Cardiac septum (tissue), 1 donor: ENCODE data around the gene GLIS1. TPM values are rescaled to one million over a fixed set of nuclear protein-coding genes. Genes with fewer than 3 reads are reported as not detected.

Experiments
- DNase-seq: peaks from one replicate; pipeline ENCODE4 v3.0.0-alpha.2; 2020; ENCODE audit warnings: low spot score
- intact Hi-C: fragments of 100-400 bp; cut with DNase I; formaldehyde crosslinking; loops from one replicate; pipeline ENCODE4 v1.14.0; 2022
- total RNA-seq: library from RNA; stranded (reverse); fragmentation: NEBNext Ultra II Directional; extraction: Animal tissue kit (Norgen Biotek cat#: 25700); gene quantifications from one replicate; pipeline ENCODE4 v1.2.1, GENCODE V29; 2021
- donor health status: DM: no; HTN: no; CAD: no.

The GLIS1 gene
- total RNA-seq, 1 donor from 2014 or later, result 0.30 TPM

DNA sequence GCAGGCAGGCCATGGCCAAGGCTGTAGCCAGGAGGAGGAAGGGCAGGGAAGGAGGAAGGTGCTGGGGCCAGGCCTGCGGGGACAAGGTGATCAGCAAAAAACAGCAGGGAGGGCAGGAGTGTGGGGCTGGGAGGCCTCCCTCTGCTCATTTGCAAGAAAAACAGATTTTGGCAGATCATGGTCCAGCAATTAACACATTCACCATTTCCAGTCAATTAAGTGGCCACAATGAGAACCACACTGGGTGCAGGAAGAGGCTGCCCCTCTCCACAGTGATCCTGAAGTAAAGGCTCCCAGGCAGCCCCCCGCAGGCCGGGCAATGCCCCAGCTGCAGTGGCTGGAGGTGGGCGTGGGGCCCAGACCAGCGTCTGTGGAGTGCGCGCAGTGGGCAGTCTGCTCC, 225.1 kb downstream of the GLIS1 start:
- DNase-seq, result no peak

DNA sequence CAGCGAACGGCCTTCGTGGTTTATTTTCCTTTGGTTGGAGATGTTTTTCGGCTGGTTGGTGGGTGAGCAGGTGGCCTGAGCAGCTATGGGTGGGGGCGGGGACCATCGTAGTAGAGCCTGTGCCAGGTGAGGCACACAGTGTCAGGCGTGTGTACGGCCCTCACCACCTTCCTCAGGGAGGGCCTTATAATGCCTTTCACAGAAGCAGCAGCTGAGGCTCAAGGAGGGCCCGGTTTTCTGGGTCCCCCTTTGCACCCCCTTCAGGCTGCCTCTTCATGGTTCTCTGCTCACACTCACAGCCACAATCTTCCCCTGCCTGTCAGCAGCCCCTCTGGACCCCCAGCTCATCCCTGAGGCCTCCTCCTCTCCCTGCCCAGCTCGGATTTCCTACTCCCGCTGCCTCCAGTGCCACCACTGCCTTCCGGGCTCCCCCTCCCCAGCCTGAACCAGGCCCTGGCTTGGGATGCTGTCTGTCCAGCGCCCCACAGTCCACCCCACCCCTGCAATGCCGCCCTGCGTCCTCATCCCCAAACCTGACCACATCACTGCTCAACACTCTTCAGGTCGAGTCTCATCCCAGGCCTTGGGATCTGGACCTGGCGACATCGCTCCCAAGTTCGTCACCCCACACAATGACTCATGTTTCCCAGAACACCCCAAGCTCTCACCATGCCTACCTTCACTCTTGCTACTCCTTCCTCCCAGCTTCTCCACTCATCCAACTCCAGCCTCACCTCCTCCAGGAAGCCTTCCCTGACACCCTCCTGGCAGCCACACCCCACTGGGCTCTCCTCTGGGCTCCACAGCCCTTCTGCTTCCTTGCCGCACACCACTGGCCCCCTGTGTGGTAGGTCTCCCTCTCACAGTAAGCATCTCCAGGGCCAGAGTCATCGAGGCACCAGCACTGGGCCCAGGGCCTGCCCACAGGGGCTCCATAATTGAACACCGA, 225.9 kb downstream of the GLIS1 start:
- no peak for DNase-seq
- intact Hi-C loops, result no loop called here

More for the DNA sequence above, 225.1 kb downstream of the GLIS1 start:
- intact Hi-C loops, result no loop called here

GRCh38 chr1:53511933-53512806, 226.8 kb downstream of the GLIS1 start:
- no peak for DNase-seq
- intact Hi-C loops, result no loop called here

DNA sequence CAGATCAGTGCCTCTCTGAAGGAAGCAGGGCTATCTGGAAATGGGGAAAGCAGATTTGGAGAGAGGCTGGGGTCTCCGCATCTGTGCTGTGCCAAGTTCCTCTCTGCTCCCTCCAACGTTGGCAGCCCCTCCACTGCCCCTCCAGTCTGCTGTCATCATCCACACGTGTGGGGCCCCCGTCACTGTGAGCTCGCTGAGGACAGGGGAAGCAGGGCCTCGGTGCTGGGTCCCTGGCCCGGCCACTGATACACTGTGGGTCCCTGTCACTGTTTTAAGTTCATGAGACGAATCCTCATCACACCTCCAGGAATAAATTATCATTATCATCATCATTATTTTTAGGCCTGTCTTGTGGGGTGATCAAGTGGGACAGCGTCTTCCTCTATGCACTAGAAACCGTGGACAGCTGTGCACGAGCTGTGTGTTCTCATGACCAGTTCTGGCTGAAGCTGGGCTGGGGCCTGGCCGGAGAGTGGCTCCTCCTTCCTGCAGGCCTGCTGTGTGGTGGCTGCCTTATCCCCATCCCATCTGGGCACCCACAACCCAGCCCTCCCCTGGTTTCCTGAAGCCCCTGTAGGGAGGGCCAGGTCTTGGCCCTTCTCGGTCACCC, 227.5 kb downstream of the GLIS1 start:
- intact Hi-C loops, result no loop called here
- DNase-seq, result no peak

- DNase-seq, result no peak
- intact Hi-C loops, result no loop called here
Measured at GRCh38 chr1:53510215-53510614, 228.7 kb downstream of the GLIS1 start.

DNA sequence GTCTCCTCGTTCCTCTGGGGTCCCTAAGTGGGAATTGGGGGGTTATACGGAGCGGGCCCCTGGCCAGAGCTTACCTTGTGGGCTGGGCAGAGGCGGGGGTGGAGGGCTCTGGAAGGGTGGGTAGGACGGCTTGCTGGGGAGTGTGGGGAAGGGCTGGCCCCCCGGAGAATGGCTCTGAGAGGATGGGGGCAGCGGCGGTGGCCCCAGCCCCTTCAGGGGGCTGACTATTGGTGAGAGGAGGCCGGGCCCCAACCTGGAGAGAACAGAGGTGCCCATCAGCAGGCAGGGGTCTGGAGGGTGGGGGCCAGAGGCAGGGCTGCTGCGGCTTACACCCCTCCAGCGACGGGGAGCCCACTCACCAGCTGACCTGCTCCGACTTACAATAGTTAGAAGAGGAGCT, 229.2 kb downstream of the GLIS1 start:
- DNase-seq, result no peak
- intact Hi-C loops, result no loop called here

DNA sequence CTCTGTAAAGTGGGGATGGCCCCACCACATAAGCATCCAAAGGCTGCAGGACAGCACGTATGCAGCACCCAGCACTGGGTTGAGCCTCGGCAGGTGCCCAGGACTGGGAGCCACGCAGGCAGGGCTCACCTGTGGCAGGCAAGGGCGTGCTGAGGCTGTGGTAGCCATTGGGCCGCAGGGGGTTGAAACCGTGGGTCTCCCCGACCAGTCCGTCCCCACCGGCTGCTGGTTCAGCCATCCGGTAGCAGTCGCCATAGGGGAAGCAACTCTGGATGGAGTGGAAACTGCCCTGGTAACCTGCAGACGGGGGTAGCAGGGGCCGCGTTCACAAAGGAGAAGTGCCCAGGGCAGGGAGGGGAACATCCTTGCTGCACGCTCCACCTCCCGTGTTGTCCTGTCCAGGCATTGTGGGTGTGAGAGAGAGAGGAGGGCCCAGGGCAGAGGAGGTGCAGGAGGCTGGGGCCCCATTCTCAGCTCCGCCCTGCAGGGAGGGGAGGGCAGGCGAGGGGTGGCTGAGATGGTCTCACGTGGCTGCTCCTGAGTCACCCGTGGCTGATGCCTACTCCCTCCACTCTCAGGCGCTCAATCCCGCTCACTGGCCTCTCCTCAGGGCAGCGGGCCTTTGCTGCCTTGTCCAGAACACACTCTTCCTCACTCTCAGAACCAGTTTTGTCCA, 229.8 kb downstream of the GLIS1 start:
- intact Hi-C loops, result no loop called here
- DNase-seq, result no peak

GRCh38 chr1:53508056-53508990, 230.6 kb downstream of the GLIS1 start:
- intact Hi-C loops, result no loop called here
- no peak for DNase-seq

DNA sequence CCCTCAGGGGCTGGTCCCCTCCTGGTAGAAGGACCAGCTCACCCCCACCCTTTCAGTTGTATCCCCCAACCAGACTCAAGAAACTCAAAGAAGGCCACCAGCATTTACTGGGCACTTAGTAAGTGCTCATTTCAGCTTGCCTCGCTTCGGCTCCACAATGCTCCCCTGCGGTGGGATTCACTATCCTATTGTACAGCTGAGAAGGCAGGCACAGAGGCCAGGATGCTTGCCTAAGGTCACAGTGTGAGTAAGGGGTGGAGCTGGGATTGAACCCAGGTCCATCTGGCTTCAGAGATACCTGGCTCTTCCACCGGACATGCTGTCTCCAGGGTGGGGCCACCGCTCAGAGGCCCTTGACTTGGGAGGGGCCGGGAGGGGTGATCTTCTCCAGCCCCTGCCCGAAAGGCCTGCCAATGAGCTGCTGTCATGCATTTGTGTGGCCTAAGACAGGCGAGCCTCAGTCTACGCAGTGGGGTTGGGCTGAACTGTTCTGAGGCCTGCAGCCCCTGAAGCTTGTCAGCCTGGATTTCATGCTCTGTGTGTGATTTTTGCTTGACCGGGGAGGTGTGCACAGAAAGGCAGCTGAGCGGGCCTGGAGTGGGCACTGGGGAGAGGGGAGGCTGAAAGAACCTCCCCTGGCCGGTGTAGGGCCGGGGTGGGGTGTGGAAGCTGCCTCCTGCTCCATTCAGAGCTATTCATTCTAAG, 231.7 kb downstream of the GLIS1 start:
- intact Hi-C loops, result no loop called here

GRCh38 chr1:53506355-53507050, 232.5 kb downstream of the GLIS1 start:
- intact Hi-C loops, result no loop called here
- no peak for DNase-seq

More for the DNA sequence above, 231.7 kb downstream of the GLIS1 start:
- no peak for DNase-seq

GRCh38 chr1:53505891-53506290, 233.1 kb downstream of the GLIS1 start:
- DNase-seq, result no peak
- intact Hi-C loops, result no loop called here

DNA sequence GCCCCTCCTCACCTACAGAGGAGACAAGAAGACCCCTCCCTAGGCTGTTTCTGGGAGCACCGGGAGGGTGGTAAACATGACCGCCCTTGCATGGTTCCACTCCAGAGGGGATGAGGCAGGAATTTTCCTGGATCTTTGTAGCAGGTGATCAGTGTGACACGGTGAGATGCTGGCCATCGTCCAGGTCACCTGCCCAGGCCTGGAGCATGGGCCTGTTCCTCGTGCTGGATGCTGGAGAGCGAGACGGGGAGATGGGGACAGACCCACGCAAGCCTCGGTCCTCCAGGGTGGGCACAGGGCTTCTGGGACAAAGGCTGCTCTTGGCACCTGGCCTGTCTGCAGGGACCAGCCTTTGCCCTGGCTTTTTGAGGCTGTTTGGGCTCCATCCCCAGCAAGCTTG, 233.6 kb downstream of the GLIS1 start:
- DNase-seq, result no peak
- intact Hi-C loops, result no loop called here

DNA sequence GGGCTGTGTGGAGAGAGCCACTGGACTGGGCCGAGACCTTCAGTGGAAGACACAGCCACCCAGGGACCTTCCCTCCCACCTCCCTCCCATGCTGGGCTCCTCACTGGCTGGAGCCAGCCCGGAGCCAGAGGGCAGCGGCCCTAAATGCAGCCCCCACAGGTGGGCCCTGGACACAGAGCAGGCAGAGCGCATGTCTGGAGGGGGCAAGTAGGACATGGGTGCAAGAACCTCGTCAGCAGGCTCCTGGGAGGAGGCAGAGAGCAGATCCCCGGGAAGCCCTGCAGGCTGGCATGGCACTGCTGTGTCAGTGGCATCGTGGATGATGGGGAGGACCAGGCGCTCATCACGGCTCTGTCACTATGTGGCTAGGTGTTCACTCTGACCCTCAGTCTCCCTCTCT, 234.1 kb downstream of the GLIS1 start:
- DNase-seq, result no peak
- intact Hi-C loops, result no loop called here

DNA sequence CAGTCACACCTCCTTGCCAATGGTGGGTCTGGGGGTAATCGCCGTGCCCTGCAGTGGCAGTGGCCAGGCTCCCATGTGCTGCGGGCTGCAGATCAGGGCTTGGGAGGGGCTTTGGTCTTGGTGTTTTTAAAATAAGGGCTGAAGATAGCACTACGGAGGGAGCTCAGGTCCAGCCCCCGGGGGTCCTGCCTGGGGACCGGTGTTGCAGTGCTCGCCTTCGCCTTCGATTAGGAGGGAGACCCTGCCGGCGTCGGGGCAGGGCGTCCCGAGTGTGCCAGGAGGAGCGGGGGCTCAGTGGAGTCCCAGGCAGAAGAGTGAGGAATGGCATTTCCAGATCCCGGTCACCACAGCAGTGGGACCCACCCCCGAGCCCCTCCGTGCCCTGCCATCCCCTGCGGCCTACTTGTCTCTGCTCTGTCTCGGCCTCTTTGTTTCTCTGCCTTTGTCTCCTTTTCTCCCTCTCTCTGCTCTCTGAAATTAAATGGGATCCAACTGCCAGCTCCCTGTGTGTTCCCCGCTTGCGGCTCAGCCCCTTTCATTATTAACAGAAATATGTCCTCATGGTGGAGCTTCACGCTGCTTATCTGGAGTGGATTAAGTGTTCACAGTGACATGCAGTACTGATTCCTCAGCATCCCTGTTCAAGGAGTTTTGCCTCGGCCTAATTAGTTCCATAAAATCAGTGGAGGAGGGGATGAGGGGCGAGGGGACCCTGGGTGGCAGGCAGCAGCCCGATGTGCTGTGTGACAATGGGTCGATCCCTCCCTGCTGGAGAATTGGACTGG, 235.3 kb downstream of the GLIS1 start:
- DNase-seq, result no peak
- intact Hi-C loops, result no loop called here

DNA sequence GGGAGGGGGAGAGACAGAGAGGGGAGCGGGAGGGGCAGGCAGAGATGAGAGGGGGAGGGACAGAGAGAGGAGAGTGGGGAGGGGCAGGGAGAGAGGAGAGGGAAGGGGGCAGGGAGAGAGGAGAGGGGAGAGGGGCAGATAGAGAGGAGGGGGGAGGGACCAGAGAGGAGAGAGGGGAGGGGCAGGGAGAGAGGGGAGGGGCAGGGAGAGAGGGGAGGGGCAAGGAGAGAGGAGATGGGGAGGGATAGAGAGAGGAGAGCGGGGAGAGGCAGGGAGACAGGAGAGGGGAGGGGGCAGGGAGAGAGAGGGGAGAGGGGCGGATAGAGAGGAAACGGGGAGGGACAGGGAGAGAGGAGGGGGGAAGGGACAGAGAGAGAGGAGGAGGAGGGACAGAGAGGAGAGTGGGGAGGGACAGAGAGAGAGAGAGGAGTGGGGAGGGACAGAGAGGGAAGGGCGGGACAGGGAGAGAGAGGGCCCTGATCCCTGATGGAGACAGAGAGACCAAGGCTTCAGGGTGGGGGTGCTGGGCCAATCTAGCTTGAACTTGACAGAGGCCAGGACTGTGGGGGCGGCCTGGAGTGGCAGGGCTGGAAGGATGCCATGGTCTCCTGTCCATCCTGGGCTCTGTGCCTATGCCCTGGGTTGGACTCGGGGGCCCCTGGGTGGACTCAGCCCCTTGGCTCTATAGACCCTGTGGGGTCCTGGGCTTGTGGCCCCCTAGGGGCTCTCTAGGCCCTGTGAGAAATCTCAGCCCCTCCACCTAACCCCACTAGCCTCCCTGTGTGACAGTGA, 236.1 kb downstream of the GLIS1 start:
- intact Hi-C loops, result no loop called here
- DNase-seq, result no peak
